ENCODE measurements around the gene MAN1A1. TPM values are rescaled to one million over a fixed set of nuclear protein-coding genes. Genes with fewer than 3 reads are reported as not detected.

Gene MAN1A1
- total and polyA plus RNA-seq, 2 of the 8 experiments (the other 6 are each of a cell fraction or from before 2014, with no cell fraction given), result 1.8 to 5.4 TPM

DNA sequence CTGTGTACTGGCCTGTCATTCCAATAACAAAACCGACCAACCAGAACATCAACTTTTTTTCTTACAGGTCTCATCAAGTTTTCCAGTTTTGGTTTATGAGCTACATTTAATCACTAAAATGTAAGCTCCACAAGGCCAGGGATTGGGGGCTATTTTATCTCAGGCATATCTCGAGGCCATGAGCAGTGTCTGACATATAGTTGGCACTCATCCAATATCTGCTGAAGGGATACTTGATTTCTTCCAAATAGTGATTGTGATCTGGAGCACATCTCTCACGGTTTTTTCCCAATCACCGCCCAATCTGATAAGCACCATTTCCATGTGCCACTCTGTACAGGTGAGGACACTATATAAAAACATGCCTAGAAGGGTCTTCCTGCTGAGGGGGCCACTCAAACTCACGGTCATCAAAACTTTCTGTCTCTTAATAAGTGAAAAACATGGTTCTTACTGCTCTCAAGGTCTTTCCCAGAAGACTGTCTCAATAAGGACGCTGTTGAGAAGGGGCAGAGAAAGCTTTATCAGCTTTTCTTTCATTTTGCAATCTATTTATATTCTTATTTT, 65.5 kb downstream of the MAN1A1 start (continued):
- no peak for TF ChIP-seq EZH2 (IDR thresholded peaks at IDR 0.05; ENCODE audit: low read depth, low read length, severe bottlenecking)
- no peak for TF ChIP-seq CEBPB (IDR thresholded peaks at IDR 0.05; ENCODE audit: low read depth, low read length)
